Stimulated activated naive CD4-positive, alpha-beta T cell (primary cell): ENCODE data around the gene EIF4E1B.

ENCODE experiments used
- DNase-seq, 6 experiments: peaks; one replicate each; lab custom pipeline; 2025; lab: John Stamatoyannopoulos, UW

Gene EIF4E1B

GRCh38 chr5:176606032-176606431, 24.4 kb upstream of the EIF4E1B start:
- DNase-seq = no peak

- no peak for DNase-seq
Measured at GRCh38 chr5:176606875-176607274, 23.6 kb upstream of the EIF4E1B start.

DNA sequence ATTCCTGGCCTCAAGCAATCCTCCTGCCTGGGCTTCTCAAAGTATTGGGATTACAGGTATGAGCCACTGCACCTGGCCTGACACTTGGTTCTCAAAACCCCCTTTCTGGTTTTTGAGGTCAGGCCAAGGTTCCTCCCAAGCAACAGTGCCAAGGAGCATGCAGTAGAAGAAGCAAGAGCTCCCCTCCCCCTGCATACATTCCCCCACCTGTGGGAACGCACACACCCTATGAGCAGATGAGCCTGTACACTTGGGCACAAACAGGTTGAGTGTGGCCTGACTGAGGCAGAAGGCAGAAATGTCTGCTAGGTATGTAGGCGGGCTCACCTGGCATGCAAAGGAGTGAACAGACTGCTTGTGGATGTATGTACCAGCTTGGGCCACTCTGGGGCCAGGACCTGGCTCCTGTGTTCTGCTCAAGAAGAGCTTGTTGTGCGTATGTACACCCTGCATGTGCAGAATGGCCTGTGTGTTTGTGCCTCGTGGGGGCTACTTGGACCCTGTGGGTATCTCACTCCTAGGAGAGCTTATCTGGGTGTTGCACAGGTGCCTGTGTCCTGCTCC, 22.3 kb upstream of the EIF4E1B start:
- no peak for DNase-seq

DNA sequence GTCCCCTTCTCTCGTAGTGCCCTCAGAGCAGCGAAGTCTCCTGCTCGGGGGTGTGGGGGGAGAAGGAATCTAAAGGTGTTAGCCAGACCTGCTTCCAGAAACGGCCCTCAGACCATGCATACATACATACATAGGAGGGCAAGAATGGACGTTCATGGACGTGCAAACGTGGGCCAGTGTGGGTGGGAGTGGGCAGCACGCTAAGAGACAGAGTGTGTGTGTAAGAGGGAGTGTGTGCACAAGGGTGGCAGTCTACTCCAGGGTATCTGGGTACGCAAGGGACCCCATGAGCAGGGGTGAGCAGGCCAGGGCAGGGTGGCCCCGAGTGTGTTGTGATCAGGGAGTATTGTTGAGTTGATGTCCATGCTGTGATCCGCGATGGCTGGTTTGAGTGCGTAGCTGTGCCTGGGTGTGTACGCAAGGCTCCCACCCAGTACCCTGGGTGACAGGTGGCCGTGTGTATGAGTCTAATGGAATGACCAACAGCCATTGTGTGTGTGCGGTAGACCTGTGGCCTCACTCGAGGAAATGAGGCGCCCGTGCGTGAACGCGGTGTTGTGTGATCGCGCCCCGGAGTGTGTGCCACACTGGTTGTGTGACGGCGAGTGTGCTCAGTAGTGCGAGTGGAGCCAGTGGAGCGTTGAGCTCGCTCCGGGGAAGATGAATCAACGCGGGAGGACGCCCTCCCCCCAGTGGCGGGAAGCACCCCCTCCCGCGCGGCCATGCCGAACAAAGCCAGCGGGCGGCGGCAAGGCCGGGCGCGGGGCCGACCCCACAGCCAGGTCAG, 21.3 kb upstream of the EIF4E1B start:
- DNase-seq = no peak

- DNase-seq = peak in 3 of 6 experiments; percentile 15 to 40 (median 22)
Measured at GRCh38 chr5:176609724-176610434, 20.6 kb upstream of the EIF4E1B start, which contains the start of gene GPRIN1. Gene GPRIN1, minus strand, starts transcription at chr5:176610156. Its CDS starts 10,322 bp downstream, at chr5:176599834.

DNA sequence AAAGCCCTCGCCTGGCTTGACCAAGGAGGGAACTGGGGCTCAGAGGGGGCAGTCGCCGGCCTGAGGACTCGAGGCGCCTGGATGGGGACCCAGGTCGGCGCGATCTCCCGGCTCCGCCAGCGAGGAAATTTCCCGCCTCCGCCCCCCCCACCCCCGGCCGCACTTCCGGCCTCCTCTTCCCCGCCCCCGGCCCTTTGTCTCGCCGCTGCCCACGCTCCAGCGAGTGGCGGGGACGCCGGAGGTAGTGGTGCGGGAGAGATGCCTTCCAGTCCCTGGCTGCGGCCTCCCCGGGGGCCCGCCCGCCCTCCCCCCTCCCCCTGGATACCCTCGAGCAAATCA, 20.1 kb upstream of the EIF4E1B start:
- no peak for DNase-seq

GRCh38 chr5:176611435-176611834, 19.0 kb upstream of the EIF4E1B start:
- peak; percentile 9 to 60 (median 38) for DNase-seq

DNA sequence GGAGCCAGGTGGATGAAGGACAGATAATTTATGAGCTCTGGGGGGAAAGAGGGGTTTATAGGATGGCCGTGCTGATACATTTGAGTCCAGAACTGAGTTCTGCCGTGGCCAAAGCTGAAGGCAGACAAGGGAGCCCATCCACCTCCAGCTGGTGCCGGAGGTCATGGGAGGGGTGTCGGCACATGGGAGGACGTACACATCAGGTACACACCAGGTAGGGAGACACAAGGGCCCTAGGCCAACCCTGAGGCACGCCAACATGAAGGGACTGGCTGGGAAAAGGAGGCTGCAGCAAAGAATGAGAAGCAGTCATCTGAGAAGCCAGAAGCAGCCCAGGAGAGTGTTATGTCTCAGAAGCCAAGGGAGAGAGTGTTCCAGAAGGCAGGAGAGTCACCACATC, 18.5 kb upstream of the EIF4E1B start:
- no peak for DNase-seq

GRCh38 chr5:176612855-176613254, 17.6 kb upstream of the EIF4E1B start:
- DNase-seq = no peak

DNA sequence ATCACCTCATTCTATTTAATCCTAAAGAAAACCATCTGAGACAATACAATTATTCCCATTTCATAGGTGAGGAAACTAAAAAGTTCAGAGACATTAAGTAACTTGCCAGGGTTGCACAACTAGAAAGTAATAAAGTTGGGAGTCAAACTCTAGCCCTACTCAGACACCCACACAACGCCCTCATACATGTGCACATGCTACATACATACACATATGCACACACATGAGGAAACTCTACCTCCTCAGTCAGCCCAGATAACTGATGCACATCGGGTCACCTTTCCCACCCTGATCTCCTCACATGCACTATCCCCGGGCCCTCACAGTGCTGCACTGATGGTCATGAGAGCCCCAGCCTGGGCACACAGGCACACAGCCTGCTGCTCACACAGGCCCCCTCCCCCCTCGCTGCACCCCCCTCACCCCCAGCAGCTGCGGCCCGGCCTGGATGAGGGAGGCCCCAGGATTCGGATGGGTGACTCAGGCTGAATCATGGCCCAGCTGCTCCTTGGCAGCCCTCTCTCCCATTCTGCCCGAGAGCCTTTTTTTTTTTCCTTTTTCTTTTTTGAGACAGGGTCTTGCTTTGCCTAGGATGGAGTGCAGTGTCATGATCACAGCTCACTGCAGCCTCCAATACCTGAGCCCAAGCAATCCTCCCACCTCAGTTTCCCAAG, 15.5 kb upstream of the EIF4E1B start:
- no peak for DNase-seq

GRCh38 chr5:176616511-176616910, 14.0 kb upstream of the EIF4E1B start:
- DNase-seq = no peak

DNA sequence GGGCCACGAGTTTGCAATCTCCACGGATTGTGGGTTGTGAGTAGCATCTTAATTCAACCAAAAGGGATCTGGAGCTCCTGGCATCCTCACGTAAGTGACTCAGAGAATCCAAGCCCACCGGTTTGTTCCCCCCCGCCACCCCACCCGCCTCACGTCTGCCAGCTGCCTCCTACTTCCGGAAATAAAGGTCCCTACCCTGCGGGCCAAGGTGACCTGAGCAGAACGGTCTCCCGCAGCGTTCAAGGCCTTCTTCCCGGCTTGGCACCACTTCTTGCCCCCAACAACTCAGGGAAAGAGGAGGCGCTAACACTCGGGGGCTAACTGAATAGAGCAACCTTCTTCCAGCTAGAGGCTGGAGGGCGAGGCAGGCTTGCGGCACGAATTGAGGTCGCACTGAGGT, 11.7 kb upstream of the EIF4E1B start:
- DNase-seq = peak in 1 of 6 experiments; percentile 31

GRCh38 chr5:176619203-176619568, 11.3 kb upstream of the EIF4E1B start:
- DNase-seq = peak; percentile 41 to 72 (median 58)

- no peak for DNase-seq
Measured at GRCh38 chr5:176619569-176620332, 10.7 kb upstream of the EIF4E1B start.

DNA sequence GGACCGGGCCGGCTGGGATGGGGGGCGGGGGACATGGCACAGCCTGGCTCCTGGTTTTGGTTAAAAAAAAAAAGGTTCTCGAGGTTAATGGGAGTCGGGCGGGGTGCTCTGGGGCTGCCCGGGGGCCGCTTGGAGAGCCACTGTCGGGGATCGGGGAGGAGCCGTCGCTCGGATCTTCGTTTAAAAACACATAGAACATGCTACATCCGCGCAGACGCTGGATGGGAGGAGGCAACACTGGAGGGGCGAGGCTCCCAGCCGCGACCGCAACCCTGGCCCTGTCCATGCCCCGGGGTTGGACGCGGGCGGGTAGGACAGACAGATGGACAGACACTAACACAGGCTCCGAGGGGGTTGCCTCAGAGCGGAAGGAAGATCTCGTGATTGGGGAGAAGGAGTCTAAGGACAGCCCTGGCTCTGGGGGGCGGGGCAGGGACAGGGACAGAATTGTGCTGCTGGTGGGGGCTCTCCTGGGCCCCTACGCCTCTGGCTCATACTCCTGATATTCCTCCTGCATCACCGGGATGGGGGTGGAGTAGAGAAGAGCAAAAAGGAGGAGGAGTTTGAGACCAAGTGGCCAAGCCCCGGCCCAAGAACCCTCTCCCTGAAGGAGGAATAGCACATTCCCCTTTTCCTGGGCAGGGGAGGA, 10.0 kb upstream of the EIF4E1B start:
- DNase-seq = peak in 2 of 6 experiments; percentile 10 to 27

DNA sequence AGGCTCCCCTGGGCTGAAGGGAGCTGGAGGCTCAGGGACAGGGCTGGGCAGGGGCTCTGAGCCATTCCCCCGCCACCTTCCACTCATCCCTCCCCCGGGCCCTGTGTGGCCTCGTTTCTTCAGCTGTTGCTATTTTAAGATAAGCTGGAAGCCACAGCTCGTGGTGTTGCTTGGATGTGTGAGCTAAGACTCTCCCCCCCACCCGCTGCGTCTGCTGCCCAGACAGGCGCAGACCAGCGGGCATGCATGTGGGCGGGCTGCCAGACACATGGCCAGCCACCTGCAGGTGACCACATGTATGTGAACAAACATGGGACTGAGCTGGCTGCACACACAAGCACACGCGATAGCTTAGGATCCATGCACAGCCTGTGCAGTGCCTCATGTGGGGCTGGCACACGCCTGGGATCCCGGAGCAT, 8.8 kb upstream of the EIF4E1B start:
- DNase-seq = no peak

GRCh38 chr5:176624142-176624541, 6.3 kb upstream of the EIF4E1B start:
- no peak for DNase-seq

DNA sequence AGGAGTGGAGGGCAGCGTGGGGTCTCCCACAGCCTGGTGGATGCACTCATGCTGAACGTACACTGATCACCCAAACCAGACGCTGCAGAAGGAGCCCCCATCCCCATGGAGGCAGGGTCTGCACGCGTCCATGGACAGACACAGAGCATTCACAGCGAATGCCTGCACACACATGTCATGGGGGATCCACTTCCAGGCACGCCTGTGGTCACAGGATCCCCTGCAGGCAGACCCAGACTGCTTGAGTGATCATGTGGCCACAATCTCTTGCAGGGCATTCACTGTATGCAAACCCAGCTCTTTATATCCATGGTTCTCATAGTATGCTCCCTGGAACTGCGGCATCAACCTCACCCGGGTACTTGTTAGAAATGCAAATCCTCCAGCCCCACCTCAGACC, 5.5 kb upstream of the EIF4E1B start:
- no peak for DNase-seq

GRCh38 chr5:176625512-176625911, 5.0 kb upstream of the EIF4E1B start:
- DNase-seq = no peak

- DNase-seq = no peak
Measured at GRCh38 chr5:176625966-176626875, 4.3 kb upstream of the EIF4E1B start.
